HS-27A (cell line): Measurements from ENCODE around the gene ATAD5.
"Not testable (repeated sequence)": the region's sequence is repeated elsewhere in the genome, so short reads cannot be mapped to it uniquely, and the experiment has no call there.

Experiments used
- DNase-seq: peaks from one replicate; pipeline ENCODE4 v3.0.0-alpha.2; 2012; ENCODE audit warnings: low read depth, missing footprints

Gene ATAD5

GRCh38 chr17:30831663-30832437 is at the start of gene ATAD5:
Gene ATAD5, plus strand, starts transcription at chr17:30831966. Its CDS starts 382 bp downstream, at chr17:30832348.
- peak; percentile 58 for DNase-seq

GRCh38 chr17:30782206-30782605 is 49.6 kb upstream of the ATAD5 start:
- DNase-seq, result no peak

GRCh38 chr17:30788918-30789317 is 42.8 kb upstream of the ATAD5 start:
- DNase-seq, result no peak

- DNase-seq, result no peak
These were observed 41.5 kb upstream of the ATAD5 start for GRCh38 chr17:30790279-30790678.

- no peak for DNase-seq
These were observed 38.3 kb upstream of the ATAD5 start for GRCh38 chr17:30793282-30793977.

- no peak for DNase-seq
These were observed 37.4 kb upstream of the ATAD5 start for GRCh38 chr17:30794372-30794771.

GRCh38 chr17:30796016-30796415 is 35.8 kb upstream of the ATAD5 start:
- no peak for DNase-seq

- no peak for DNase-seq
These were observed 30.1 kb upstream of the ATAD5 start for GRCh38 chr17:30801671-30802070.

GRCh38 chr17:30805944-30806456 is 25.8 kb upstream of the ATAD5 start:
- no peak for DNase-seq

- DNase-seq, result no peak
These were observed 23.9 kb upstream of the ATAD5 start for GRCh38 chr17:30807896-30808295.

- no peak for DNase-seq
These were observed 22.9 kb upstream of the ATAD5 start for GRCh38 chr17:30808785-30809286.

- DNase-seq, result no peak
These were observed 21.9 kb upstream of the ATAD5 start for GRCh38 chr17:30809867-30810266.

GRCh38 chr17:30812218-30813177 is 19.3 kb upstream of the ATAD5 start:
- no peak for DNase-seq

- DNase-seq, result not testable (repeated sequence)
These were observed 17.5 kb upstream of the ATAD5 start for GRCh38 chr17:30814236-30814635.

GRCh38 chr17:30814860-30815259 is 16.9 kb upstream of the ATAD5 start:
- not testable (repeated sequence) for DNase-seq

- no peak for DNase-seq
These were observed 15.6 kb upstream of the ATAD5 start for GRCh38 chr17:30816165-30816564.

- no peak for DNase-seq
These were observed 11.6 kb upstream of the ATAD5 start for GRCh38 chr17:30819971-30820705.

GRCh38 chr17:30821871-30822723 is 9.7 kb upstream of the ATAD5 start:
- DNase-seq, result no peak

- not testable (repeated sequence) for DNase-seq
These were observed 8.8 kb upstream of the ATAD5 start for GRCh38 chr17:30822919-30823318.

- no peak for DNase-seq
These were observed 8.3 kb upstream of the ATAD5 start for GRCh38 chr17:30823421-30823820.
